DOHH2 (cell line): ENCODE results near the gene LMNB1.
"Not testable (repeated sequence)": the region's sequence is repeated elsewhere in the genome, so short reads cannot be mapped to it uniquely, and the experiment has no call there.

Experiments
- H3F3A ChIP-seq: fragments of 200-600 bp; sonication (generic), shearing (Covaris generic); 2 replicates; pipeline ENCODE4 v1.6.0; 2016; ENCODE audit warnings: antibody characterized with exemption, mild to moderate bottlenecking; ENCODE audit not compliant: control insufficient read depth, insufficient read depth
- H3K27ac ChIP-seq: fragments of 200-600 bp; sonication (generic); 2 replicates; pipeline ENCODE4 v1.5.1; 2014; ENCODE audit warnings: low read depth, mild to moderate bottlenecking, low read length, moderate library complexity
- H3K27me3 ChIP-seq: fragments of 200-600 bp; sonication (generic); 2 replicates; pipeline ENCODE4 v1.6.1; 2014; ENCODE audit warnings: mild to moderate bottlenecking, low read length, mixed read lengths; ENCODE audit not compliant: control insufficient read depth
- H3K36me3 ChIP-seq: fragments of 200-600 bp; sonication (generic); 2 replicates; pipeline ENCODE4 v1.6.1; 2014; ENCODE audit warnings: mild to moderate bottlenecking, low read length, moderate library complexity, mixed read lengths; ENCODE audit not compliant: control insufficient read depth
- H3K4me1 ChIP-seq: fragments of 200-600 bp; sonication (generic); 2 replicates; pipeline ENCODE4 v1.6.1; 2014; ENCODE audit warnings: mild to moderate bottlenecking, low read length, mixed read lengths; ENCODE audit not compliant: control insufficient read depth
- H3K4me2 ChIP-seq: fragments of 200-600 bp; sonication (generic); 2 replicates; pipeline ENCODE4 v1.6.0; 2014; ENCODE audit warnings: mild to moderate bottlenecking, low read length, moderate library complexity
- H3K4me3 ChIP-seq: fragments of 200-600 bp; sonication (generic); 2 replicates; pipeline ENCODE4 v1.5.1; 2014; ENCODE audit warnings: mild to moderate bottlenecking, low read length, mixed read lengths
- H3K79me2 ChIP-seq: fragments of 200-600 bp; sonication (generic); 2 replicates; pipeline ENCODE4 v1.6.1; 2014; ENCODE audit warnings: mild to moderate bottlenecking, low read length, mixed read lengths; ENCODE audit not compliant: control insufficient read depth
- H3K9me2 ChIP-seq: fragments of 200-600 bp; sonication (generic); replicated peaks from 2 replicates; pipeline ENCODE4 v1.6.1; 2014; ENCODE audit warnings: mild to moderate bottlenecking, low read length, mixed read lengths; ENCODE audit not compliant: control insufficient read depth
- H3K9me3 ChIP-seq: fragments of 200-600 bp; sonication (generic); 2 replicates; pipeline ENCODE4 v1.6.1; 2014; ENCODE audit warnings: antibody characterized with exemption, low read length, mixed read lengths; ENCODE audit not compliant: control insufficient read depth, insufficient read depth
- H4K20me1 ChIP-seq: fragments of 200-600 bp; sonication (generic); 2 replicates; pipeline ENCODE4 v1.6.0; 2014; ENCODE audit warnings: low read depth, mild to moderate bottlenecking, antibody characterized with exemption, low read length, moderate library complexity; ENCODE audit not compliant: control insufficient read depth, insufficient read depth
- CTCF ChIP-seq: fragments of 200-600 bp; sonication (generic); IDR thresholded peaks from one replicate; pipeline ENCODE4 v1.5.1; 2014; ENCODE audit warnings: antibody characterized with exemption, mild to moderate bottlenecking, low read depth, low read length; ENCODE audit not compliant: poor library complexity, severe bottlenecking
- EZH2phosphoT487 ChIP-seq: fragments of 200-600 bp; sonication (generic); IDR thresholded peaks from 2 replicates; pipeline ENCODE4 v1.6.1; 2017; ENCODE audit warnings: borderline replicate concordance, mild to moderate bottlenecking, antibody characterized with exemption, low read length, moderate library complexity, mixed read lengths

The LMNB1 gene

GRCh38 chr5:126837242-126837641, 60.3 kb downstream of the LMNB1 start:
- H3K4me1 ChIP-seq = no peaks in the 10 kb centered on the region
- H3K9me2 ChIP-seq = no peaks in the 10 kb centered on the region
- H3K36me3 ChIP-seq = peaks cover 63% of the 10 kb centered on the region

GRCh38 chr5:126837906-126838539, 61.1 kb downstream of the LMNB1 start:
- Histone ChIP-seq H3K36me3 (peaks cover 57% of the 10 kb centered on the region), H3K4me2 (no peak overlapping the region)

More at GRCh38 chr5:126837242-126837641, 60.3 kb downstream of the LMNB1 start:
- TF ChIP-seq CTCF = no peak
- no peak for TF ChIP-seq EZH2phosphoT487
- no peaks in the 10 kb centered on the region for H3K79me2 ChIP-seq
- no peaks in the 10 kb centered on the region for H4K20me1 ChIP-seq
- no peak overlapping the region for H3K27ac ChIP-seq
- H3K4me3 ChIP-seq = no peak overlapping the region
- no peak overlapping the region for H3K4me2 ChIP-seq
- no peaks in the 10 kb centered on the region for H3K9me3 ChIP-seq
- H3F3A ChIP-seq = peaks cover 15% of the 10 kb centered on the region
- H3K27me3 ChIP-seq = no peaks in the 10 kb centered on the region

GRCh38 chr5:126839407-126839806, 62.5 kb downstream of the LMNB1 start:
- Histone ChIP-seq H3K36me3 (peaks cover 43% of the 10 kb centered on the region), H3F3A (peaks cover 11% of the 10 kb centered on the region)
- H4K20me1 ChIP-seq, H3K27me3 ChIP-seq, H3K4me1 ChIP-seq, H3K79me2 ChIP-seq, H3K9me3 ChIP-seq, H3K4me2 ChIP-seq, H3K4me3 ChIP-seq, H3K9me2 ChIP-seq, H3K27ac ChIP-seq: not testable (repeated sequence)

More at GRCh38 chr5:126837906-126838539, 61.1 kb downstream of the LMNB1 start:
- Histone ChIP-seq H4K20me1 (no peaks in the 10 kb centered on the region), H3K27me3 (no peaks in the 10 kb centered on the region), H3K4me1 (no peaks in the 10 kb centered on the region), H3K9me2 (no peaks in the 10 kb centered on the region), H3K9me3 (no peaks in the 10 kb centered on the region), H3K79me2 (no peaks in the 10 kb centered on the region), H3F3A (peaks cover 15% of the 10 kb centered on the region), H3K4me3 (no peak overlapping the region), H3K27ac (no peak overlapping the region)
- no peak for TF ChIP-seq EZH2phosphoT487
- peak; percentile 16 for TF ChIP-seq CTCF

GRCh38 chr5:126843375-126843774, 66.4 kb downstream of the LMNB1 start:
- H3K4me1 ChIP-seq, H3K9me2 ChIP-seq, H3K27me3 ChIP-seq, H3F3A ChIP-seq, H3K4me2 ChIP-seq, H4K20me1 ChIP-seq, H3K4me3 ChIP-seq, H3K36me3 ChIP-seq, H3K27ac ChIP-seq, H3K79me2 ChIP-seq, H3K9me3 ChIP-seq: not testable (repeated sequence)

GRCh38 chr5:126845470-126846070, 68.6 kb downstream of the LMNB1 start:
- H3K36me3 ChIP-seq, H3F3A ChIP-seq, H4K20me1 ChIP-seq, H3K27me3 ChIP-seq, H3K4me1 ChIP-seq, H3K9me2 ChIP-seq, H3K79me2 ChIP-seq, H3K4me3 ChIP-seq, H3K9me3 ChIP-seq, H3K27ac ChIP-seq: not testable (repeated sequence)
- H3K4me2 ChIP-seq = peak overlapping the region; percentile 17
